ENCODE results near the gene NOL3. TPM values are rescaled to one million over a fixed set of nuclear protein-coding genes. Genes with fewer than 3 reads are reported as not detected.

Gene NOL3
- total and polyA plus RNA-seq, 2 of the 4 experiments (the other 2 are of a cell fraction): 6.1 to 17.2 TPM

GRCh38 chr16:67215706-67216105 is 45.4 kb downstream of the NOL3 start:
- WGBS, 2 experiments (ENCODE audit: extremely low coverage in 2 of 2, insufficient read length in 1 of 2): 66% methylated on average over 5 of the region's 5 CpGs; no CpG with 5 or more reads in 1 of the 2 experiments
- H3K18ac ChIP-seq (ENCODE audit: low read depth, low read length): no peak overlapping the region
- no peak overlapping the region for H3K27ac ChIP-seq (ENCODE audit: insufficient read depth, low read length)
- peaks cover 5% of the 10 kb centered on the region; the same call in 1 of the 2 replicates for H3K9me1 ChIP-seq (ENCODE audit: insufficient read depth, low read length)
- no peak overlapping the region for H3K23ac ChIP-seq (ENCODE audit: low read depth, low read length)
- H4K5ac ChIP-seq (ENCODE audit: low read depth, low read length): no peak overlapping the region
- no peak overlapping the region for H4K91ac ChIP-seq (ENCODE audit: insufficient read depth, low read depth, low read length)
- no peak overlapping the region for H2BK15ac ChIP-seq (ENCODE audit: low read depth, low read length)
- peaks cover 4% of the 10 kb centered on the region; the same call in 1 of the 2 replicates for H3K36me3 ChIP-seq (ENCODE audit: control insufficient read depth, insufficient read depth, low read length)
- no peak overlapping the region for H2BK20ac ChIP-seq (ENCODE audit: low read depth, low read length)
- no TSS peak for BruUV-seq (replicated peaks)
- no peak overlapping the region for H2AK9ac ChIP-seq (replicated peaks; ENCODE audit: low read depth, low read length, poor library complexity)
- H3K4me2 ChIP-seq (ENCODE audit: low read depth, low read length): no peak overlapping the region
- H2AFZ ChIP-seq (replicated peaks; ENCODE audit: low read length, poor library complexity): no peak overlapping the region
- DNase-seq (no peak), ATAC-seq (ENCODE audit: low read depth) (no peak)
- H3K79me1 ChIP-seq (ENCODE audit: low read depth in 1 of 2, low read length in 2 of 2): no peaks in the 10 kb centered on the region; a peak in 1 of 4 replicates
- H3K27me3 ChIP-seq (ENCODE audit: control insufficient read depth, insufficient read depth, low read length): no peaks in the 10 kb centered on the region
- no peak overlapping the region for H3K4ac ChIP-seq (ENCODE audit: low read depth, low read length)
- intact Hi-C loops (cut with micrococcal nuclease): no loop called here
- no peaks in the 10 kb centered on the region for H3K4me1 ChIP-seq (ENCODE audit: control insufficient read depth, insufficient read depth, low read length)
- CTCF ChIA-PET: no interaction called here
- H3K56ac ChIP-seq (ENCODE audit: extremely low read depth, insufficient read depth, low read length): no peak overlapping the region
- no peak overlapping the region for H3K9ac ChIP-seq (ENCODE audit: low read depth, low read length)
- no peak overlapping the region for H2AK5ac ChIP-seq (ENCODE audit: low read depth, low read length)
- dilution Hi-C loops (cut with HindIII; ENCODE audit: low sequenced_read_pairs, unreplicated experiment): no loop called here
- in situ Hi-C loops (cut with MboI; ENCODE audit: low sequenced_read_pairs): no loop called here
- H4K20me1 ChIP-seq (ENCODE audit: insufficient read depth, low read length): no peaks in the 10 kb centered on the region
- POLR2A ChIA-PET (ENCODE audit: unreplicated experiment): no interaction called here
- H3K14ac ChIP-seq (replicated peaks; ENCODE audit: low read depth, low read length): no peak overlapping the region
- H4K8ac ChIP-seq (ENCODE audit: low read depth in 2 of 2, low read length in 2 of 2): no peak overlapping the region; a peak in 1 of 4 replicates
- TF ChIP-seq MXI1 (IDR thresholded peaks at IDR 0.05; ENCODE audit: borderline replicate concordance, low read depth, low read length): no peak
- no peak for TF ChIP-seq RCOR1 (IDR thresholded peaks at IDR 0.05; ENCODE audit: insufficient replicate concordance, low read length)
- no peak for TF ChIP-seq ELK1 (IDR thresholded peaks at IDR 0.05; ENCODE audit: borderline replicate concordance, low read depth, low read length)
- TF ChIP-seq NFE2L2 (IDR thresholded peaks at IDR 0.05; ENCODE audit: low read depth, low read length): no peak
- H3K9me3 ChIP-seq (ENCODE audit: control insufficient read depth, insufficient read depth, low read length): no peaks in the 10 kb centered on the region
- H3K4me3 ChIP-seq (ENCODE audit: insufficient read depth, low read depth, low read length): no peak overlapping the region
- H2BK120ac ChIP-seq (ENCODE audit: low read depth, low read length): no peak overlapping the region
- no peak overlapping the region for H2BK5ac ChIP-seq (ENCODE audit: low read depth, low read length, poor library complexity, severe bottlenecking)
